Adipocyte (in vitro differentiated cells): Measurements from ENCODE around the gene KRTAP10-3.

Experiments
- DNase-seq: peaks from one replicate; pipeline ENCODE4 v3.0.0-alpha.2; 2015; ENCODE audit warnings: low read depth
- H3K27me3 ChIP-seq: replicated peaks from 2 replicates; pipeline ENCODE4 v1.7.0; 2013; ENCODE audit warnings: mild to moderate bottlenecking, low read length, moderate library complexity; ENCODE audit not compliant: control insufficient read depth, insufficient read depth
- H3K36me3 ChIP-seq: 2 replicates; pipeline ENCODE4 v1.7.0; 2013; ENCODE audit warnings: low read length, mild to moderate bottlenecking, moderate library complexity; ENCODE audit not compliant: control insufficient read depth, insufficient read depth, severe bottlenecking
- H3K4me1 ChIP-seq: 2 replicates; pipeline ENCODE4 v1.7.0; 2013; ENCODE audit warnings: mild to moderate bottlenecking, low read length, moderate library complexity; ENCODE audit not compliant: control insufficient read depth, insufficient read depth
- H3K4me3 ChIP-seq: 2 replicates; pipeline ENCODE4 v1.7.0; 2013; ENCODE audit warnings: mild to moderate bottlenecking, low read length, moderate library complexity
- H3K9ac ChIP-seq: 2 replicates; pipeline ENCODE4 v1.7.0; 2013; ENCODE audit warnings: mild to moderate bottlenecking, low read length, moderate library complexity
- H3K9me3 ChIP-seq: 2 replicates; pipeline ENCODE4 v1.7.0; 2013; ENCODE audit warnings: mild to moderate bottlenecking, low read length, moderate library complexity; ENCODE audit not compliant: control insufficient read depth

Gene KRTAP10-3

DNA sequence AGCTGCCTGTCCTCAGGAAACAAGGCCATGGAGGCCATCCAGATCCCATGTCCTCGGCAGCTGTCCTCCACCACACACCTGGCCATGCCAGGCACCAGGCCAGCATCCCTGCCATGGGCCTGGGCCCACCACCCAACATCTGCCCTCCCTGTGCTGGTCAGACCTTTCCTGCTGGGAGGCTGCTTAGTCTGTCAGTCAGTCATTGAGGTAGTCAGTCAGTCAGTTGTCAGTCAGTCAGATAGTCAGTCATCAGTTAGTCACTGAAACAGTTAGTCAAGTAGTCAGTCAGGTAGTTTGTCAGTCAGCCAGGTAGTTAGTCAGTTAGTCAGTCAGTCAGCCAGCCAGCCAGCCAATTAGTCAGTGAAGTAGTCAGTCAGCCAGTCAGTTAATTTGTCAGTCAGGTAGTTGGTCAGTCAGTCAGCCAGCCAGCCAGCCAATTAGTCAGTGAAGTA is 35.8 kb downstream of the KRTAP10-3 start:
- Histone ChIP-seq H3K36me3 (no peaks in the 10 kb centered on the region), H3K4me1 (no peaks in the 10 kb centered on the region), H3K4me3 (no peak overlapping the region), H3K9ac (no peak overlapping the region), H3K9me3 (no peaks in the 10 kb centered on the region), H3K27me3 (peaks cover 8% of the 10 kb centered on the region)
- no peak for DNase-seq

DNA sequence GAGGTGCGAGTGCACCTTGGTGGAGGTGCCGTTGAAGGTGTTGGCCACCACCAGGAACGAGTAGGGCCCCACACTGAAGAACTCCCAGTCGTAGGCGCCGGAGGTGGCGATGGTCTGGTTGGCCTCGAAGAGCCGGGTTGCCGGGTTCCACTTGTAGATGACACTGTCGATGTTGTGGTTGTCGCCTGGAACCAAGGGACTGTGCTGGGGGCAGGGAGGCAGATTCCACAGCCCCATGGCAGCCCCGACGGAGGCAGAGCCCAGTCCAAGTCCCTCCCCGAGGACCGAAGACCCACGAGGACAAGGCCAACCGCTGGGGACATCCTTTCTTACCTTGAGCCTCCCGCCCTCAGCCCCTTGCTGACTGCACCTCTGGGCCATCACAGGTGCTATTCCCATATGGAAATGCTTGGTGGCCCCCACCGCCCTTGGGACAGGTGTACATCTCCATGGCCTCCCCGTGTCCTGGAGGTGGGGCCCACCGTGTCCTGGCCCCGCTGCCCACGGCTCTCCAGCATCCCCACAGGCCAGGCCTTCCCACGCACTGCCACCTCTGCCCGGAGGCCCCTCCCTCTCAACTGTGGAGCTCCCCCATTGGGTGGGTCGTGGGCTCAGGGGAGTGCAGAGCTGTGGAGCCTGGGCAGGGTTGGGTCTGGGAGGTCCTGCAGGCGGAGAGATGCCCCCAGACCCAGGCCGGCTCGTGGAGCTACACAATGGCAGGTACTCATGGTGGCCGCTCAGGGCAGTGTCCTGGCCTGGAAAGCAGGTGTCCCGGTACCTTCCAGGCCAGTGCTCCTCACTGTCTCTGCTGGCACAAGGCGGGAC is 36.5 kb downstream of the KRTAP10-3 start:
- H3K27me3 ChIP-seq: peaks cover 8% of the 10 kb centered on the region
- H3K9me3 ChIP-seq: no peaks in the 10 kb centered on the region
- H3K4me1 ChIP-seq: no peaks in the 10 kb centered on the region
- no peak overlapping the region for H3K9ac ChIP-seq
- H3K36me3 ChIP-seq: no peaks in the 10 kb centered on the region
- H3K4me3 ChIP-seq: no peak overlapping the region
- DNase-seq: no peak

DNA sequence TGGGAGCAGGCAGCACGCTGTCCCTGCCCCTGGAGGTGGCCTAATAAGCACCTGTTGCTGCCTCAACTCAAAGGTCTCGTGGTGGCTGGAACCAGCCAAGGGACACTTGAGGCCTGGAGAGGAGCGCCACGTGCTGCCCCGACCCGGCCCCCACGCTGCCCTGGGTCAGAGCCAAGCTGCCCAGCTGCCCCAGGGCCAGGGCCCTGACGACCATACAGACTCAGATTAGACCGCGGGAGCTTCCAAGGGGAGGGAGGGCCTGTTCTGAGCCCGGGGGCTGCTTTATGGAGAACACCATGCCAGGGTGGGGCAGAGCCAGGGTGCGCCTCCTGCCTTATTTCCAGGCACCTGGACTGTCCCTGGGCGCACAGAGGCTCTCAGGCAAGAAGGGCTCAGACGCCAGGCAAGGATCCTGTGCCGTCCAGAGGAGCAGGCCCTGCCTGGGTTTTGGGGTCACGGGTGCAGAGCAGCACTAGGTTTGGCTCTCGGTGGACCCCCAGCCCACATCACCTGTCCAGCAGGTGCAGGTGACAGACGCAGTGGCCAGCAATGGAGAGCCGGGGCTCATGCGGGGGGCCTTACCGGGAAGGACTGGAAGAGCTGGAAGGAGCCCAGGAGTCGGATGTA is 37.2 kb downstream of the KRTAP10-3 start:
- peaks cover 12% of the 10 kb centered on the region for H3K27me3 ChIP-seq
- H3K4me1 ChIP-seq: no peaks in the 10 kb centered on the region
- no peak overlapping the region for H3K9ac ChIP-seq
- H3K36me3 ChIP-seq: no peaks in the 10 kb centered on the region
- DNase-seq: no peak
- H3K9me3 ChIP-seq: no peaks in the 10 kb centered on the region
- no peak overlapping the region for H3K4me3 ChIP-seq

DNA sequence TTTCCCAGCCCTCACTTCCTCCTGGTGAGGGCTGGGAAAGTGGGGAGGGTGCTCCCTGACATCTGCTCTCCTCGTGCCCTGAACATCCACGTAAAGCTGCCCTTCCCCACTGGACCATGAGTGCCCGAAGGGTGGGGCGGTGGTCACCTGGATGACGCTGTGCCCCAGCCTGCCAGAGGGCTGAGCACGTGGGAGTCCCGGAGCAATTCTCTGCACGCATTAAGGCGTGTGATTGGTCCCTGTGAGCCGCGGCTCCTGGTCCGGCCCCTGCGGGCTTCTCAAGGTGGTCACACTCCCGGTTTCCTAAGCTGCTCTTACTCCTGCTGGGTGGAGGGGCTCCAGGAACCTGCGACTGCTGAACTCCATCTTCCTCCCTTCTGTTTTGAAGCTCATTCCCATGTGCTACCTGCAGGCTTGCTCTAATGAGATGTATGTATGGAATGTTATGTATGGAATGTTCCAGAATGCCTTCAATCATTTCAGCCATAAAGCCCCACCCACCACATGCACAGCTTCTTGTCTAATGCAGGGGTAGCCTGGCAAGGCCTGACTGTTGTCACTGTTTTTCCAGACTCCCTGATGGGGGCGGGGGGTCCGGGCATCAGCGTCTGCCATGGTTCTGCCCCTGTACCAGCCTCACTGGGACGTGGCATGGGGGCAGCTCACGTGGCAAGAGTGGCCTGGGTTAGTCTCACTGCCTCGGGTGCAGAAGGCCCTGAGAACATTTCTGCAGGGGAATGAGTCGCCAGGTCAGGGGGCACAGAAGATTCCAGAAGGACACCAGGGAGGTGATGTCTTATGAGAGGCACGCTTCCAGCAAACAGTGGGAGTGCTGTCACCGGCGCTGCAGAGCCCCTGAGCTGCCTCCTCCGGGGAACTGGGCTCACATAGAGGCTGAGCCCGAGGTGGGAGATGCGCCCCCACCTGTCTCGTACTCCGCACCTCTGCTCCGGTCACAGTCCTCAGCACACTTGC is 38.0 kb downstream of the KRTAP10-3 start:
- Histone ChIP-seq H3K4me3 (no peak overlapping the region), H3K9ac (no peak overlapping the region), H3K9me3 (no peaks in the 10 kb centered on the region), H3K36me3 (no peaks in the 10 kb centered on the region), H3K4me1 (no peaks in the 10 kb centered on the region), H3K27me3 (peaks cover 12% of the 10 kb centered on the region)
- no peak for DNase-seq

DNA sequence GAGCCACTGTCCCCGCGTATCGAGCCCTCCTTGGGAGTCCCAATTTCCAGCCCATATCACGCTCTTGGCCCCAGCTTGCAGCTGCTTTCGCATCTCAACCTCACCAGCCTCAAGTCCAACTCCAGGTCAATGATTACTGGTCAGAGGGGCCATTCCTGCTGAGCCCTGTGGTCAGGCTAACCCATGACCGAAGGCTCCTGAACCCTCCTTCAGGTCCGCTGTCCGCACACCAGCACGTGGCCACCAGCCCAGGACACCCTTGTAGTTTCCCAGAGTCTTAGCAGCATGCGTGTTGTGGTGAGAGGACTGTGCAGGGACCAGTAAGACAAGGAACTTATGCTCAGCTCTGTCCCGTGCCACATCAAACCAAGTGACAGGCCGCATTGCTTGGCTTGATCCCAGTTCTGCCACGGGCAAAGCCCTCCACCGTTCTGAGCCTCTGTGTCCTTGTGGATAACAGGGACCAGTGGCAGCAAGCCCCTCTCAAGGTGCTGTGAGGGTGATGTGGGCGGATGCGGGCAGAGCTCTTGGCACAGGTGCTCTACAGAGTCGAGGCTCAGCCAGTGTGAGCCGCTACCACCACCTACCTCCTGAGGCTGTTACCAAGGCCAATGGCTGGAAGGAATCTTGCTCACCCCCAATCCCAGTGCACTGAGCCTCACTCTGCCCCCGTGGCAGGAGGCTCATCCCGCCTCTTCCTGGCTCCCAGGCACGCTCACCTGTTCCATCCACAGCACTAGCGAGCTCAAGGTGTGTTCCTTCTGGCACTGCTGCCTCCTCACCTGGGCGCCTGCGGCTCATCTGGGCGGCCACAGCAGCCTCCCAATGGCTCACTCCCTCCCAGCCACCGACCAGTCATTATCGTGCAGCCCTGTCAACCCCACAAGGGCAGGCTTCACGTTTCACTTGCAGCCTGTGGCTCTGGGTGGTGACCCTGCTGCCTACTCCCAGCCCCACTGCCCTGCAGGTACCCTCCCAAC is 39.0 kb downstream of the KRTAP10-3 start:
- DNase-seq: no peak

DNA sequence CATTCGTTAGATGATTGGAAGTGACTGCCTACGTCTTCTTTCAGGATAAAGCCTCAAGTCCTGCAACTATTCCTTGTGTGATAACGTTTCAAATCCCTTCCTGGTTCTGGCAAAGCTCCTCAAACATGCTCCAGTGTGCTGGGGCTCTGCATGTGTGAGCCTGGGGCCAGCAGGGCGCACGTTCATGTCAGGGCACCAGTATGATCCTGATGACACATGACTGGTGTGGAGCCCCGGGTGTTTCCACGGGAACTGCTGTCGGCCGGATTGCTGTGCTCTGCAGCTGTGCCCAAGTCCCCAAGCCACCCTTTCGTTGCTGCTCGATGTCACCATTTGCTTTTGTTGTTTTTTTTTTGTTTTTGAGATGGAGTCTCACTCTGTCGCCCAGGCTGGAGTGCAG is 39.9 kb downstream of the KRTAP10-3 start:
- no peak overlapping the region for H3K9ac ChIP-seq
- DNase-seq: no peak
- H3K9me3 ChIP-seq: no peaks in the 10 kb centered on the region
- H3K4me3 ChIP-seq: no peak overlapping the region
- peaks cover 18% of the 10 kb centered on the region for H3K27me3 ChIP-seq
- no peaks in the 10 kb centered on the region for H3K36me3 ChIP-seq
- no peaks in the 10 kb centered on the region for H3K4me1 ChIP-seq

More for the DNA sequence above, 39.0 kb downstream of the KRTAP10-3 start:
- no peak overlapping the region for H3K9ac ChIP-seq
- H3K36me3 ChIP-seq: no peaks in the 10 kb centered on the region
- H3K4me1 ChIP-seq: no peaks in the 10 kb centered on the region
- no peak overlapping the region for H3K4me3 ChIP-seq
- H3K27me3 ChIP-seq: peaks cover 12% of the 10 kb centered on the region
- H3K9me3 ChIP-seq: no peaks in the 10 kb centered on the region

DNA sequence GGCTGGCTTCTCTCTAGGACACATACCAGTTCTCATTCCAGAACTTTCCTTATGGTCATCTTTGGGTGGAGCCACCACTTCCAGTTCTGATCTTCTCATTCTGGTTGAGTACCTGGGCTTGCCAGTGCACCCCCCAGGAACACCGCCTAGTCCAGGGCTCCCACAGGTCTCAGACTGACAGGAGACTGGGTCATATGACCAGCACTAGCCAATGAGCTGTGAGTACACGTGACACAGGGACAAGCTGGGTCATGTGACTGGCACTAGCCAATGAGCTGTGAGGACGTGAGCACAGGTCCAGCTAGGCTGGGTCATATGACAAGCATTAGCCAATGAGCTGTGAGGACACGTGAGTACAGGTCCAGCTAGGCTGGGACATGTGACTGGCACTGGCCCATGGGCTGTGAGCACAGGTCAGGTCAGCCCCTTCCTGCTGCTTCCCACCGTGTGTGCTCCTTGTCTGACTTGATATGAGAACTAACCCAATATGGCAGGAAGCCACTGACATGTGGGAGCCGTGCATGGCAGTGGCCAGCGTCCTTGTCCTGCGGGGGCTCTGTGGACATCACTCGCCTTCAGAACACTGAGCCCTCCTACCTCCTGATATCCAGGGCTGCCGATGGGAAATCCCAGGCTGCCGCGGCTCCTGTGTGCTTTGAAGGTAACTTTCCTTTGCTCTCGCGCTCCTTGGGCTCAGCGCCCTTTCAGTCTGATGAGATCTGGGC is 41.3 kb downstream of the KRTAP10-3 start:
- DNase-seq: no peak
- H3K9ac ChIP-seq: no peak overlapping the region
- no peak overlapping the region for H3K4me3 ChIP-seq
- H3K36me3 ChIP-seq: no peaks in the 10 kb centered on the region
- no peaks in the 10 kb centered on the region for H3K9me3 ChIP-seq
- peaks cover 18% of the 10 kb centered on the region for H3K27me3 ChIP-seq
- H3K4me1 ChIP-seq: no peaks in the 10 kb centered on the region

DNA sequence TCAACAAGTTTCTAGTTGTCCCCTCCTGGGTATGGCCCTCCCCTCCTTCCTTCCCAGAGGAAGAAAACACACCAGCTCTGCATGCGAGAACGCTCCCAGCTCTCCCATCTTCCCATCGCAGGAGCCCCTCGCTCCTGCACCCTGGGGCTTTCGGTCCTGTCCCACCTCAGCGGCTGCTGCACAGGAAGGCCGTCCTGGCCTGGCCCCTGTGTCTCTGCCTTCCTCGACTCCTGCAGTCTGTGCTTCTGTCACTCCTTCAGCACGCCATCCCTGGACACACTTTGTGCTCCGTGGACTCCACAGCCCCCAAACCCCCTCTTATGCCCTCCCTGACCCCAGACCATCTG is 41.8 kb downstream of the KRTAP10-3 start:
- Histone ChIP-seq H3K27me3 (peaks cover 18% of the 10 kb centered on the region), H3K4me3 (no peak overlapping the region)

DNA sequence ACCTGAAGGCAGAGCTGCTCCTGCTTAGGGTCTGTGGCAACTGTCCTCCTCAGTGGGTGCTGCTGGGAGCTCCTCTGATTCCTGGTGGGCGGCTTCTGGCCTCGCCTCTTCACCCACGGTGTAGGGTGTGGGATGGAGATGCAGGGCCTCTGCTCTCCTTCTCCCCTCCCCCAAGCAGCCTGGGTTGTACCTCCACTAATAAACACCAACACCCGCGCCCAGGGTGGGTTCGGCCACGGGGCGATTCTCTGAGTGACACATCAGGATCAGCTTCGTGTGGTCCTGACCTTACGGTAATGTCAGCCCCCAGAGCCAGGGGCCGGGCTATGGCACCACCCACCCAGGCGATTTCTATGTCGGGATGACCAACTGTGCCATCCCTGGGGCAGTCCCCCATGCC is 42.3 kb downstream of the KRTAP10-3 start:
- Histone ChIP-seq H3K9ac (no peak overlapping the region), H3K4me3 (no peak overlapping the region), H3K4me1 (no peaks in the 10 kb centered on the region), H3K9me3 (no peaks in the 10 kb centered on the region), H3K36me3 (no peaks in the 10 kb centered on the region), H3K27me3 (peaks cover 18% of the 10 kb centered on the region)
- no peak for DNase-seq

More for the DNA sequence above, 41.8 kb downstream of the KRTAP10-3 start:
- Histone ChIP-seq H3K4me1 (no peaks in the 10 kb centered on the region), H3K9me3 (no peaks in the 10 kb centered on the region), H3K9ac (no peak overlapping the region), H3K36me3 (no peaks in the 10 kb centered on the region)
- DNase-seq: no peak
